Hepatocyte (in vitro differentiated cells): ENCODE data around the gene ASS1. TPM values are rescaled to one million over a fixed set of nuclear protein-coding genes. Genes with fewer than 3 reads are reported as not detected.

Experiments
- DNase-seq: peaks from one replicate; pipeline ENCODE4 v3.0.0-alpha.2; 2016; ENCODE audit warnings: low spot score
- H2AFZ ChIP-seq: fragments of 200-600 bp; sonication (generic); 2 replicates; pipeline ENCODE4 v1.6.0; 2016; ENCODE audit warnings: antibody characterized with exemption, mild to moderate bottlenecking
- H3K27ac ChIP-seq: fragments of 200-600 bp; sonication (generic); 2 replicates; pipeline ENCODE4 v1.5.1; 2016; ENCODE audit warnings: mild to moderate bottlenecking
- H3K27me3 ChIP-seq: fragments of 200-600 bp; sonication (generic); 2 replicates; pipeline ENCODE4 v1.6.1; 2016
- H3K36me3 ChIP-seq: fragments of 200-600 bp; sonication (generic); replicated peaks from 2 replicates; pipeline ENCODE4 v1.5.1; 2016; ENCODE audit warnings: low read depth; ENCODE audit not compliant: insufficient read depth
- H3K4me1 ChIP-seq: fragments of 200-600 bp; sonication (generic); 2 replicates; pipeline ENCODE4 v1.5.1; 2016; ENCODE audit warnings: mild to moderate bottlenecking, moderate library complexity; ENCODE audit not compliant: insufficient read depth
- H3K4me2 ChIP-seq: fragments of 200-600 bp; sonication (generic); 2 replicates; pipeline ENCODE4 v1.6.0; 2016
- H3K4me3 ChIP-seq: fragments of 200-600 bp; sonication (generic); 2 replicates; pipeline ENCODE4 v1.5.1; 2016; ENCODE audit warnings: mild to moderate bottlenecking
- H3K79me2 ChIP-seq: fragments of 200-600 bp; sonication (generic); 2 replicates; pipeline ENCODE4 v1.6.0; 2017; ENCODE audit warnings: mild to moderate bottlenecking
- H3K9me2 ChIP-seq: fragments of 200-600 bp; sonication (generic); replicated peaks from 2 replicates; pipeline ENCODE4 v1.6.0; 2017; ENCODE audit warnings: mild to moderate bottlenecking; ENCODE audit not compliant: insufficient read depth
- H3K9me3 ChIP-seq: fragments of 200-600 bp; sonication (generic); 2 replicates; pipeline ENCODE4 v1.5.1; 2016; ENCODE audit warnings: low read depth, mild to moderate bottlenecking
- H4K20me1 ChIP-seq: fragments of 200-600 bp; sonication (generic); 2 replicates; pipeline ENCODE4 v1.6.0; 2016; ENCODE audit warnings: mild to moderate bottlenecking; ENCODE audit not compliant: insufficient read depth, poor library complexity, severe bottlenecking
- EZH2 ChIP-seq: fragments of 200-600 bp; sonication (generic); IDR thresholded peaks from 2 replicates; pipeline ENCODE4 v1.6.1; 2016; ENCODE audit warnings: antibody characterized with exemption, mild to moderate bottlenecking, borderline replicate concordance
- EZH2phosphoT487 ChIP-seq: fragments of 200-600 bp; sonication (generic); IDR thresholded peaks from one replicate; pipeline ENCODE4 v1.6.1; 2018; ENCODE audit warnings: antibody characterized with exemption, mild to moderate bottlenecking, low read depth, moderate library complexity; ENCODE audit not compliant: unreplicated experiment, severe bottlenecking
- WGBS: methylation state at CpG from one replicate; pipeline ENCODE4 v1.1.6; 2016; ENCODE audit warnings: low lambda C conversion rate; ENCODE audit errors: missing lambda C conversion rate; 5-methylcytosine and 5-hydroxymethylcytosine counted together
- polyA plus RNA-seq: library from polyadenylated mRNA; unstranded; fragments of >200 nt; fragmentation: Nextera tagmentation; extraction: Ambion mirVana; gene quantifications from 2 replicates; pipeline ENCODE4 v1.2.1, GENCODE V29; 2016
- total RNA-seq: library from RNA; depleted of rRNA; stranded (reverse); fragments of >200 nt; gene quantifications from 2 replicates; pipeline ENCODE4 v1.2.3, GENCODE V29; 2014
- TF ChIP-seq, protein P1 (sequence below): fragments of 200-600 bp; sonication (generic); IDR thresholded peaks from 2 replicates; pipeline ENCODE4 v1.5.1; 2016; ENCODE audit warnings: antibody characterized with exemption, mild to moderate bottlenecking; ENCODE audit not compliant: poor library complexity

ASS1 gene
- total and polyA plus RNA-seq, 2 experiments from 2014 or later, result 145 to 292 TPM

GRCh38 chr9:130411566-130411915, 33.2 kb upstream of the ASS1 start:
- no peak overlapping the region for H3K4me2 ChIP-seq
- TF ChIP-seq, protein P1, sequence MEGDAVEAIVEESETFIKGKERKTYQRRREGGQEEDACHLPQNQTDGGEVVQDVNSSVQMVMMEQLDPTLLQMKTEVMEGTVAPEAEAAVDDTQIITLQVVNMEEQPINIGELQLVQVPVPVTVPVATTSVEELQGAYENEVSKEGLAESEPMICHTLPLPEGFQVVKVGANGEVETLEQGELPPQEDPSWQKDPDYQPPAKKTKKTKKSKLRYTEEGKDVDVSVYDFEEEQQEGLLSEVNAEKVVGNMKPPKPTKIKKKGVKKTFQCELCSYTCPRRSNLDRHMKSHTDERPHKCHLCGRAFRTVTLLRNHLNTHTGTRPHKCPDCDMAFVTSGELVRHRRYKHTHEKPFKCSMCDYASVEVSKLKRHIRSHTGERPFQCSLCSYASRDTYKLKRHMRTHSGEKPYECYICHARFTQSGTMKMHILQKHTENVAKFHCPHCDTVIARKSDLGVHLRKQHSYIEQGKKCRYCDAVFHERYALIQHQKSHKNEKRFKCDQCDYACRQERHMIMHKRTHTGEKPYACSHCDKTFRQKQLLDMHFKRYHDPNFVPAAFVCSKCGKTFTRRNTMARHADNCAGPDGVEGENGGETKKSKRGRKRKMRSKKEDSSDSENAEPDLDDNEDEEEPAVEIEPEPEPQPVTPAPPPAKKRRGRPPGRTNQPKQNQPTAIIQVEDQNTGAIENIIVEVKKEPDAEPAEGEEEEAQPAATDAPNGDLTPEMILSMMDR, result no peak
- no peak for TF ChIP-seq EZH2
- TF ChIP-seq EZH2phosphoT487, result no peak
- H3K4me1 ChIP-seq, result no peaks in the 10 kb centered on the region
- H3K79me2 ChIP-seq, result no peaks in the 10 kb centered on the region
- WGBS, result 71% methylated on average over 3 of the region's 3 CpGs
- H4K20me1 ChIP-seq, result no peaks in the 10 kb centered on the region
- H3K9me2 ChIP-seq, result no peaks in the 10 kb centered on the region
- no peaks in the 10 kb centered on the region for H3K27me3 ChIP-seq
- no peak overlapping the region for H2AFZ ChIP-seq
- H3K27ac ChIP-seq, result no peak overlapping the region
- no peaks in the 10 kb centered on the region for H3K9me3 ChIP-seq
- no peak overlapping the region for H3K4me3 ChIP-seq
- DNase-seq, result no peak
- H3K36me3 ChIP-seq, result no peaks in the 10 kb centered on the region

DNA sequence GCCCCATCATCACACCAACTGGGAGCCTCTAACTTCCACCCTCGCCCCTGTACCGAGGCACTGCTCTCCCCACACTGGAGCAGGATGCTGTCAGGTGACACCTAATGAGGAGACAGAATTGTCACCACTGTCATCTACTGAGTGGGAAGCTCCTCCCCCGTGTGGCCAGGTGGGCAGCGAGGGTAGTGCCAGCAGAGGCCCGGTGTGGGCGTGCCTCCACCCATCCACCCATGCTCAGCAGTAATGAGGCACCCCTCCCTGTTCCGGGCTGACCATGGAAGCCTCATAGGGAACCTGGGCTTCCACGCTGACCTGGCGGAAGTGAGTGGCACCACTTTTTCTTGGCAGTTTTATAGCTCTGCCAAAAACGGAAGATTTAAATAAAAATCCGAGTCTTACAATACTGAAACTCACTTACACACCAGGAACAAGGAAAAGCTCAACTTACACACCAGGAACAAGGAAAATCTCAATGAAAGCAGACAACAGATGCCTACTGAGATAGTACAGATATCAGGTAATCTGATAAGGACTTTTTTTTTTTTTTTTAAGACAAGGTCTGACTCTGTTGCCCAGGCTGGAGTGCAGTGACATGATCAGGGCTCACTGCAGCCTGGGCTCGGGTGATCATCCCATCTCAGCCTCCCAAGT, 30.6 kb upstream of the ASS1 start:
- Histone ChIP-seq H3K4me3 (no peak overlapping the region), H3K27ac (no peak overlapping the region), H3K4me1 (no peaks in the 10 kb centered on the region), H3K9me2 (no peaks in the 10 kb centered on the region), H3K4me2 (no peak overlapping the region), H4K20me1 (no peaks in the 10 kb centered on the region), H3K27me3 (no peaks in the 10 kb centered on the region), H3K9me3 (no peaks in the 10 kb centered on the region), H3K79me2 (no peaks in the 10 kb centered on the region), H3K36me3 (no peaks in the 10 kb centered on the region), H2AFZ (no peak overlapping the region)
- no peak for TF ChIP-seq EZH2
- TF ChIP-seq EZH2phosphoT487, result no peak
- TF ChIP-seq, protein P1, result no peak
- no peak for DNase-seq
- WGBS, result 87% methylated on average over 12 of the region's 12 CpGs

GRCh38 chr9:130414910-130415746, 29.6 kb upstream of the ASS1 start:
- no peak for DNase-seq
- H2AFZ ChIP-seq, result no peak overlapping the region
- WGBS, result 78% methylated on average over 11 of the region's 11 CpGs

More at GRCh38 chr9:130414910-130415746, 29.6 kb upstream of the ASS1 start:
- Histone ChIP-seq H3K9me3 (no peaks in the 10 kb centered on the region), H3K4me3 (no peak overlapping the region), H3K9me2 (no peaks in the 10 kb centered on the region), H3K36me3 (no peaks in the 10 kb centered on the region), H4K20me1 (no peaks in the 10 kb centered on the region), H3K4me2 (no peak overlapping the region), H3K79me2 (no peaks in the 10 kb centered on the region), H3K27ac (no peak overlapping the region), H3K4me1 (no peaks in the 10 kb centered on the region), H3K27me3 (no peaks in the 10 kb centered on the region)
- TF ChIP-seq EZH2phosphoT487 (no peak), EZH2 (no peak)
- TF ChIP-seq, protein P1, result no peak
